Measurements from ENCODE around the gene IL1R1.

IL1R1 gene

DNA sequence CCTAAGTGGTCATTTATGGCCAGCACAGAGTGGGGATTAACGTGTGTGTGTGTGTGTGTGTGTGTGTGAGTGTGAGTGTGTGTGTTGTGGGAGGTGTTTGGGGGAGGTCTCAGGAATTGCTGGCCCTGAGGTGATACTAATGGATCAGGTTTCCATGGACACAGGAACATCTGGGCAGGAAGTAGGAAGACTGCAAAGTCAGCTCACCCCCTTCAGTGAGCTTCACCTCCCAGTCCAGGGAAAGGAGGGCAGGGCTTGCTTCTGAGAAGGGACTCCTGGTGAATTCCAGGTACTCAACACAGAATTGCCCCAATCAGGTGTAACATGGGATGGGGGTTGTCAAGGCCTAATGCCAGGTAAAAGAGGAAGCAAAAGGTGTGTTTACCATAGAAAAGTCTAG is 30.3 kb upstream of the IL1R1 start:
- H3K27ac ChIP-seq (ENCODE audit: low read depth, low read length), result no peak overlapping the region
- no peak overlapping the region for H3K4me3 ChIP-seq (ENCODE audit: low read depth, low read length)
- H3K27me3 ChIP-seq (ENCODE audit: control insufficient read depth, insufficient read depth, low read length), result no peaks in the 10 kb centered on the region
- no peaks in the 10 kb centered on the region for H3K9me3 ChIP-seq (ENCODE audit: control insufficient read depth, insufficient read depth, low read length)
- no peaks in the 10 kb centered on the region for H3K36me3 ChIP-seq (ENCODE audit: control insufficient read depth, insufficient read depth, low read length)
- no peak overlapping the region for H3K9ac ChIP-seq (ENCODE audit: low read depth, low read length)
- H3K4me1 ChIP-seq (ENCODE audit: control insufficient read depth, insufficient read depth, low read length), result peaks cover 8% of the 10 kb centered on the region; the same call in 1 of the 2 replicates

DNA sequence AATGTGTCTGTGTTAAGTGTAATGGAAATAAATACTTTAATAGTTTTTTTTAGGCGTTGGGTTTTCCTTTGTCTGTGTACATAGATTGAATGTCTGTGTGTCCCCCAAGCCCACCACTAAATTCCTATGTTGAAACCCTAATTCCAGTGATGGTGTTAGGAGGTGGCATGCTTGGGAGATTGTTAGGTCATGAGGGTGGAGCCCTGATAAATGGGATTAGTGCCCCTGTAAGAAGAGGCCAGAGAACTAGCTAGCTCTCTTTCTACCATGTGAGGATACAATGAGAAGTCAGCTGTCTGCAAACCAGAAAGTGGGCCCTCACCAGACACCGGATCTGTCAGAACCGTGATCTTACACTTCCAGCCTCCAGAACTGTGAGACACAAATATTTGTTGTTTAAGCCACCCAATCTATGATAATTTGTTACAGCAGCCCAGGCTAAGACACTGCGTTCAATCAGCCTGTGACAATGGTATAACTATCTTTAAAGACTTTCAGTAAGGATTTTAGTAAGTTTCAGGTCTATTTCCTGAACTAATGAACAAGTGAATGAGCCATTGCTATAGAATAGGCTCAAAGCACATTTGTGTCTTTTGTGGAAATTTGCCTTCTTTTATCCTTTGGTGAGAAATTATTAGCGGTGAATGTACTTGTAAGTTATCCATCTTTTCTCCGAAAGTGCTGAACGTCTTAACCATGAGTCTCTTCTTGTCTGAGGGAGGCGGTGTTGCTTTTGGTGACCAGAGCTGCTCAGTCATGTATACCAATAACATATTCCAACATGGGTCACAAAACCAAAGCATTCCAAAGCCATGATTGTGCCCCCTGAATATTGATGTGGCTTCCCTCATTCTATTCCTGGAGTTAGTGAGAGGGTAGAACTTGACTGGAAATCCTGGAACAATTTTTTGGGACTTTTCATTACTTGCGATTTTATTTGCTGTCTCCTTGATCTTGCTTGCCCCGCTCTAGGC is 29.6 kb upstream of the IL1R1 start:
- Histone ChIP-seq H3K4me3 (ENCODE audit: low read depth, low read length) (no peak overlapping the region), H3K27me3 (ENCODE audit: control insufficient read depth, insufficient read depth, low read length) (no peaks in the 10 kb centered on the region), H3K36me3 (ENCODE audit: control insufficient read depth, insufficient read depth, low read length) (no peaks in the 10 kb centered on the region), H3K9ac (ENCODE audit: low read depth, low read length) (no peak overlapping the region), H3K9me3 (ENCODE audit: control insufficient read depth, insufficient read depth, low read length) (no peaks in the 10 kb centered on the region), H3K27ac (ENCODE audit: low read depth, low read length) (no peak overlapping the region), H3K4me1 (ENCODE audit: control insufficient read depth, insufficient read depth, low read length) (peaks cover 8% of the 10 kb centered on the region; the same call in 1 of the 2 replicates)

DNA sequence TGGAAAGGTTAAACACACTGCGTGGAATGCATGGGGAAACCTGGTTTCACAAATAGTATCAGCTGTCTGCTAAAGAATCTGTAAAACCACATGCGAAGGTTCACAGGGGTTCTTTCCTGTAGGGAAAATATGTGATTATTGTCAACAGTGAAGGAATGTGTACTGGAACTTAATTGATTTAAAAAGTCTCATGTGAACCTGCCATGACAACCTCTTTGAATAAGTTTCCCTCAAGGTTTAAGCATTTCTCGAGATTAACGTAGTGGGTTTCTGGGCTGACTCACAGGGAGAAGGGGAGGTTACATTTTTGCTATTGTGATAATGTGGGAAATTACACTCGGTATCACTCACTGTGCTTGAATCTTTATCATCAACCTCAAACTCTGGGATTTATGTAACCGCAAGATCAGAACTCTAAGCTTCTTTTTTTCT is 28.2 kb upstream of the IL1R1 start:
- Histone ChIP-seq H3K9ac (ENCODE audit: low read depth, low read length) (no peak overlapping the region), H3K4me3 (ENCODE audit: low read depth, low read length) (no peak overlapping the region), H3K9me3 (ENCODE audit: control insufficient read depth, insufficient read depth, low read length) (no peaks in the 10 kb centered on the region), H3K27me3 (ENCODE audit: control insufficient read depth, insufficient read depth, low read length) (no peaks in the 10 kb centered on the region), H3K36me3 (ENCODE audit: control insufficient read depth, insufficient read depth, low read length) (no peaks in the 10 kb centered on the region), H3K4me1 (ENCODE audit: control insufficient read depth, insufficient read depth, low read length) (peaks cover 8% of the 10 kb centered on the region; the same call in 1 of the 2 replicates), H3K27ac (ENCODE audit: low read depth, low read length) (no peak overlapping the region)

DNA sequence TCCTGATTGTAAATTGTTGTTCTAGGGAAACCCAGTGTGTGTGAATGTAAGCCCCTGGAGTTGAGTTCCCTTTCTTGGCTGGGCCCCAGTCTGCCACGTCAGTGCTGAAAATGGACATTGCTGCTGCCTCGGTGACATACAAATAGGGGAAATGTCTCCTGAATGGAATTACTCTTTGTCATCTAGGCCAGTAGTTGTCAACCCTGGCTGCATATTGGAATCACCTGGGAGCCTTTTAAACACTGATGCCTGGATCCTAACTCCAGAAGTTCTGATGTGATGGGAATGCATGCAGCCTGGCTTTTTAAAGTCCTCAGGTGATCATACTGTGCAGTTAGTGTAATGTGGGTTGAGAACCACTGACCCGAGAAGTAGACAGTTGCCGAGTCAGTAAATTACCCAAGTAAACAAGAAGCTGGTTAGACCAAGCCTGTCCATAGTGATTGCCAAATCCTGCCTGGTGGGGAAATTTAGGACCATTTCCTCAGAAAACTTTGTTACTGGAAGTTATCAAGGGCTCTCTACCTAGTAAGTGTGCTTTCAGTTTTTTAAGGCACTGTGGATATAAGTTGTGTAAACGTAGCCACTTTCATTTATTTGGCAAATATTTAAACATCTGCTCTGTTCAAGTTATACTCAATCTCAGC is 27.6 kb upstream of the IL1R1 start:
- Histone ChIP-seq H3K9ac (ENCODE audit: low read depth, low read length) (no peak overlapping the region), H3K27ac (ENCODE audit: low read depth, low read length) (no peak overlapping the region), H3K4me3 (ENCODE audit: low read depth, low read length) (no peak overlapping the region), H3K36me3 (ENCODE audit: control insufficient read depth, insufficient read depth, low read length) (no peaks in the 10 kb centered on the region), H3K9me3 (ENCODE audit: control insufficient read depth, insufficient read depth, low read length) (no peaks in the 10 kb centered on the region), H3K4me1 (ENCODE audit: control insufficient read depth, insufficient read depth, low read length) (peaks cover 8% of the 10 kb centered on the region; the same call in 1 of the 2 replicates), H3K27me3 (ENCODE audit: control insufficient read depth, insufficient read depth, low read length) (no peaks in the 10 kb centered on the region)

DNA sequence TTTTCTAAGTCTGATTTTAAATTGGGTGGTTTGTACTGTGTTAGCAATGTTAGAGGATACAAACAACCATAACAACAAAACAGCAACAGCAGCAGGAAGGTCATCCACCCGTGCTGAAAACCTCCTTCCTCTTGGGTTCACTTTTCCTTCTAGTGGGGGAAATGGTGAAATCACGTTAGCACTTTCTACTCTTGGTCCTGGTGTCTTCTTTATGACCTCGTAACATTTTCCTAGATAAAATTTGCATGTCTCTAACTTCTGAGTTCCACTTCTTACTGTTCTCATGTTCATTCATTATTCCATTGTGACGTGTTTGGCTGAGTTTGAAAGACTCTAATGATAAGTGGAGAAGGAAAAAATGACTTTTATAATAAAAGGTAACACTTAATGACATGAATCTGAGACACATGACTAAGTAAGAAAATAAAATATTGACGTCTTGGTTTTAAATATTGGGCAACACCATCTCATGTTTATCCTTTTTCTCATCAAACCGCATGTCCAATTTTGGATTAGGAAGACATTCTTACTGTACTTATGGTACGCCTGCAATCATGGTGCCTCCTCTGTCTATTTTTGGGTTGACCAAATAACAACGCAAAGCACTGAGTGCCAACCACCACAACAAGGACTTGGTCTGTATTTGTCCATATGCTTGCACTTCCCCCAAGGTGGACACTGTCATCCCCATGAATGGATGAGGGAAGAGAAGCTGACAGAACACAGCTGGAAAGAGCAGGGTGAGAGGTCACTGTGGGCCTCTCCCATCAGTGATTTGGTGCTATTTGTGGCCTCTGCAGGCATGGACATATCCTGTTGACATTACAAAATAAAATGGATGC is 25.7 kb upstream of the IL1R1 start:
- no peaks in the 10 kb centered on the region for H3K36me3 ChIP-seq (ENCODE audit: control insufficient read depth, insufficient read depth, low read length)

DNA sequence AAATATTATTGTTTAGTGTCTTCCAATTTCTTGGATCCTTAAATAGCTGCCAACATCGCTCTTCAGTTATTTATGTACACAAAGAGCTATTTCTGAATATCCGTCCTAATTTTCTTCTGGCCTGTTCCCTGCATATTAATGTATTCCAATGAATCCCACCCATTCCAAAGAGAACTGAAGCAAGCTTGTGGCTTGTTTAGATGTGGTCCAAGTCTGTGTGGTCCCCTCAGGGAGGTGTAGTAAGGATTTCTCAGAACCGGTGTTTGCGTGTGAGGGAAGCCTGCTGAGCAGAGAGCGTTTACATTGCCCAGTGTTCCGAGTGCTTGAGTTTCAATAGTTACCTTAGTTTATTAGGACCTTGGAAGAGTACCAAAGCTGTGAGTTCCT is 25.1 kb upstream of the IL1R1 start:
- H3K4me3 ChIP-seq (ENCODE audit: low read depth, low read length), result no peak overlapping the region
- no peaks in the 10 kb centered on the region for H3K27me3 ChIP-seq (ENCODE audit: control insufficient read depth, insufficient read depth, low read length)
- 0 out of 2 replicates have a peak, but pooled peaks cover 1% of the 10 kb centered on the region for H3K4me1 ChIP-seq (ENCODE audit: control insufficient read depth, insufficient read depth, low read length)
- H3K27ac ChIP-seq (ENCODE audit: low read depth, low read length), result no peak overlapping the region
- H3K36me3 ChIP-seq (ENCODE audit: control insufficient read depth, insufficient read depth, low read length), result no peaks in the 10 kb centered on the region
- no peak overlapping the region for H3K9ac ChIP-seq (ENCODE audit: low read depth, low read length)
- no peaks in the 10 kb centered on the region for H3K9me3 ChIP-seq (ENCODE audit: control insufficient read depth, insufficient read depth, low read length)

More for the DNA sequence above, 25.7 kb upstream of the IL1R1 start:
- H3K9ac ChIP-seq (ENCODE audit: low read depth, low read length), result no peak overlapping the region
- no peak overlapping the region for H3K4me3 ChIP-seq (ENCODE audit: low read depth, low read length)
- H3K9me3 ChIP-seq (ENCODE audit: control insufficient read depth, insufficient read depth, low read length), result no peaks in the 10 kb centered on the region
- H3K4me1 ChIP-seq (ENCODE audit: control insufficient read depth, insufficient read depth, low read length), result peaks cover 7% of the 10 kb centered on the region; the same call in 1 of the 2 replicates
- H3K27ac ChIP-seq (ENCODE audit: low read depth, low read length), result no peak overlapping the region
- H3K27me3 ChIP-seq (ENCODE audit: control insufficient read depth, insufficient read depth, low read length), result no peaks in the 10 kb centered on the region

DNA sequence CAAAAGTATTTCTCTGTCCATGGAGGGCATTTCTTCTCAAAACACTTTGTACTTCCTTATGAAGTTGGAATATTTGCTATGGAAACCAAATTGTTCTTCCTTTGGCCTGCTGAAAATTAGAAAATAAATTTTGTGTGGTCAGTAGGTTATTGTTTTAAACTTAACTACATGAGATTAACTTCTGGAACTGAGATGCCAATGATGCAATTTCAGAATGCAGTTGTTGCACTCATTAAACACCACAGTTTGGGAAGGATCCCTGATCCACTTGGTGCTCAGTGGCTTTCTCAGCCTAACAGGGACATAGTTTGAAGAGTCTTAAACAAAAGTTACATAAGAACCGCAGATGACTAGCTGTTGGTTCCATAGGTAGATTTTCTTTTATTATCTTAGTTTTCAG is 23.3 kb upstream of the IL1R1 start:
- no peaks in the 10 kb centered on the region for H3K9me3 ChIP-seq (ENCODE audit: control insufficient read depth, insufficient read depth, low read length)
- H3K9ac ChIP-seq (ENCODE audit: low read depth, low read length), result no peak overlapping the region
- no peak overlapping the region for H3K27ac ChIP-seq (ENCODE audit: low read depth, low read length)
- H3K4me1 ChIP-seq (ENCODE audit: control insufficient read depth, insufficient read depth, low read length), result no peaks in the 10 kb centered on the region
- no peaks in the 10 kb centered on the region for H3K36me3 ChIP-seq (ENCODE audit: control insufficient read depth, insufficient read depth, low read length)
- H3K4me3 ChIP-seq (ENCODE audit: low read depth, low read length), result no peak overlapping the region
- H3K27me3 ChIP-seq (ENCODE audit: control insufficient read depth, insufficient read depth, low read length), result no peaks in the 10 kb centered on the region

DNA sequence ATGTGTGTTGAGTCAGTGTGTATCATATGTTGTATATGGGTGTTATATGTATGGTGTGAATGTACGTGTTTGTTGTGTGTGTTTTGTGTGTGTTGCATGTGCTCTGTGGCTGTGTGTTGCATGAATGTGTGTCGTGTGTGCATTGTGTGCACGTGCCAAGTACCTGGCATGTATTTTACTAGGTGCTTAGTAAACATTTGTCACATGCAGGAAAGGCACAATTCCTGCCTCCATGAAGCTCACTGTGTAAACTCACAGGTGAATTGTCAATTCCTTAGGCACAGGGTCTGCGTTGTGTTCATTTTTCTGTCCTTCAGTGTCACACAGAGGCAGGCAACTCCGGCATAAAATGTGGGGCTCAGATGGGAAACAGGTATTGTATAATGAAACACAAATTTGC is 22.3 kb upstream of the IL1R1 start:
- Histone ChIP-seq H3K4me3 (ENCODE audit: low read depth, low read length) (no peak overlapping the region), H3K9ac (ENCODE audit: low read depth, low read length) (no peak overlapping the region), H3K27me3 (ENCODE audit: control insufficient read depth, insufficient read depth, low read length) (no peaks in the 10 kb centered on the region), H3K4me1 (ENCODE audit: control insufficient read depth, insufficient read depth, low read length) (no peaks in the 10 kb centered on the region), H3K36me3 (ENCODE audit: control insufficient read depth, insufficient read depth, low read length) (no peaks in the 10 kb centered on the region), H3K27ac (ENCODE audit: low read depth, low read length) (no peak overlapping the region), H3K9me3 (ENCODE audit: control insufficient read depth, insufficient read depth, low read length) (no peaks in the 10 kb centered on the region)

DNA sequence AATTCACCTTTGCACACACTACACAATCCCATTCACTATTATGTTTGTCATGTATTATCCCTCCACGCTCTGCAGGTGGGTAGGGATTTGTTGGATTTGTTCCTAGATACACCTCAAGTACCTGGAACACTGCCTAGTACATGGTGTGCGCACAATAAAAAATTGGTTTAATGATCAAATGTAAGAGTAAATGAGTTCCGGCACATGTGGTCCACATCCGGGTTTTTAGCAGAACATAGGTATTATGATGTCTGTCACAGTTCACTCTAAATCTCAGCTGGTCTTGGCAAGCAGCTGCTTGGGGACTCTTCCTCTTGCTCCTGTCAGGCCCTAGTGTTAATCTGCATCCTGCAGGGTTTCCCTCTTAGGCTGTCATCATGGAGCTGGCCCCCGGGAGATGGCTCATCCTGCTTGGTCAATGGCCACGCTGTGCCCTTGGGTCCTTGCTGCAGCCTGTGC is 21.8 kb upstream of the IL1R1 start:
- Histone ChIP-seq H3K9ac (ENCODE audit: low read depth, low read length) (no peak overlapping the region), H3K4me1 (ENCODE audit: control insufficient read depth, insufficient read depth, low read length) (no peaks in the 10 kb centered on the region), H3K27me3 (ENCODE audit: control insufficient read depth, insufficient read depth, low read length) (no peaks in the 10 kb centered on the region), H3K27ac (ENCODE audit: low read depth, low read length) (no peak overlapping the region), H3K36me3 (ENCODE audit: control insufficient read depth, insufficient read depth, low read length) (no peaks in the 10 kb centered on the region), H3K4me3 (ENCODE audit: low read depth, low read length) (no peak overlapping the region), H3K9me3 (ENCODE audit: control insufficient read depth, insufficient read depth, low read length) (no peaks in the 10 kb centered on the region)

DNA sequence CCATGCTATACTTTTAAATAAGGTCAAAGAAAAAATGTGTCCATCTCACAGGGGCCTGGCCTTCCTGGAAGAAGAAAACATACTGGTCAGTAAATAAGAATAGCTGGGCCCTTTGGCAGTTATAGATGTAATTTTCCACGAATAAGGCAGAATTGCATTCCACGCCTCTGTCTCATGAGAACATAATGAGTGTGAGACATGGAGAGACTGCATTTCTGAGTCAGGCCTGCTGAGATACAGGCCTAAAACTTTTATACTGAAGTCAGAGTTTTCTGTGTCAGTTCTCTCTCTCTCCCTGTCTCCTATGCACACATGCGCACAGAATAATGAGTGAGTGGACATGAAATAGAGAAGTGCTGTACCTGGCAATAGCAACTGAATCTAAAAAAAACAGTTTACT is 20.4 kb upstream of the IL1R1 start:
- no peak overlapping the region for H3K27ac ChIP-seq (ENCODE audit: low read depth, low read length)

More for the DNA sequence above, 20.4 kb upstream of the IL1R1 start:
- Histone ChIP-seq H3K36me3 (ENCODE audit: control insufficient read depth, insufficient read depth, low read length) (no peaks in the 10 kb centered on the region), H3K4me3 (ENCODE audit: low read depth, low read length) (no peak overlapping the region), H3K9me3 (ENCODE audit: control insufficient read depth, insufficient read depth, low read length) (no peaks in the 10 kb centered on the region), H3K9ac (ENCODE audit: low read depth, low read length) (no peak overlapping the region), H3K4me1 (ENCODE audit: control insufficient read depth, insufficient read depth, low read length) (no peaks in the 10 kb centered on the region), H3K27me3 (ENCODE audit: control insufficient read depth, insufficient read depth, low read length) (no peaks in the 10 kb centered on the region)

All from HUES48 (cell line).